Transverse colon (tissue), 3 donors: ENCODE measurements around the gene STN1.

Source experiments
- POLR2A ChIP-seq: fragments of 450-650 bp; IDR thresholded peaks from one replicate; pipeline ENCODE4 v1.6.1; 2016; ENCODE audit warnings: antibody characterized with exemption, mild to moderate bottlenecking, moderate library complexity
- TF ChIP-seq, protein P1 (sequence below), 5 experiments: fragments of 200-600 bp in 3 of 5; fragments of 450-650 bp in 2 of 5; sonication (generic) in 3 of 5; IDR thresholded peaks; 1 replicate in 2 of 5; 2 replicates in 3 of 5; pipeline ENCODE4 v1.5.1; 2016 to 2017; ENCODE audit warnings: antibody characterized with exemption in 5 of 5, inconsistent platforms in 3 of 5, mild to moderate bottlenecking in 2 of 5, moderate library complexity in 1 of 5

DNA sequence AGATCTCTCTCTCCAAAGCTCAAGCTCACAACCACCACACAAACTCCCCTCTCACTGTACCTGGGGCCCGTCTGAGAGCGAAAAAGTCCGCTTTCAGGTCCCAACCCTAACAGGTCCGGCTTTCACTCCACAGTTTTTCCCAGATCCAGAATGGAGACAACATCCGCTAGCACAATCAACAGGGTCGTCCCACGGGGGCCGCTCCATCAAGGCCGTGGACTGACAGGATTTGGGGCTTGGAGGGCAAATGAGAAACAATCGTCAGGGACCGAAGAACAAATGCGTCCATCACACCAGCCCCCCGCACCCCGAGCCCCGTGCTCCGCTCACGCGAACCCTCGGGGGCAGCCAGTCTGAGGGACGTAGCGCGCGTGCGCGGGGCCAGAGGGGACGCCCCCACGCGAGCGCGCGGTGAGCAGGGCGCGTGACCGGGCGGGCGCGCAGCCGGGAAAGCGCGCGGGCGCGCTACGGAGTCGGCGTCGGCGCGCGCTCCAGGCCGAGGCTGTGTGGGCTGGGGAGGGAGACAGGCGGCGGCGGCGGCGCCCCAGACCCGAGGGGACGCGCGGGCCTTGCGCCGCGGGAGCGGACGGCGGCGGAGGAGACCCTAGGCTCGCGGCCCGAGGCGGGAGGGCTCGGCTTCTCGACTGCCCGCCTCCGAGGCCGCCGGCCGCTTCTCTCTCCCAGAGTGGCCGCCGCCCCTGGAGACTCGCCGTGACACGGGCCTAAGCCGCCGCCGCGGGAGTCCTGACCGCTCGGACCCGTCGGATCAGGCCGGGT lies 48.9 kb upstream of the STN1 start, which contains the start of gene SLK:
- peak; percentile 72 for TF ChIP-seq POLR2A
- TF ChIP-seq, protein P1, sequence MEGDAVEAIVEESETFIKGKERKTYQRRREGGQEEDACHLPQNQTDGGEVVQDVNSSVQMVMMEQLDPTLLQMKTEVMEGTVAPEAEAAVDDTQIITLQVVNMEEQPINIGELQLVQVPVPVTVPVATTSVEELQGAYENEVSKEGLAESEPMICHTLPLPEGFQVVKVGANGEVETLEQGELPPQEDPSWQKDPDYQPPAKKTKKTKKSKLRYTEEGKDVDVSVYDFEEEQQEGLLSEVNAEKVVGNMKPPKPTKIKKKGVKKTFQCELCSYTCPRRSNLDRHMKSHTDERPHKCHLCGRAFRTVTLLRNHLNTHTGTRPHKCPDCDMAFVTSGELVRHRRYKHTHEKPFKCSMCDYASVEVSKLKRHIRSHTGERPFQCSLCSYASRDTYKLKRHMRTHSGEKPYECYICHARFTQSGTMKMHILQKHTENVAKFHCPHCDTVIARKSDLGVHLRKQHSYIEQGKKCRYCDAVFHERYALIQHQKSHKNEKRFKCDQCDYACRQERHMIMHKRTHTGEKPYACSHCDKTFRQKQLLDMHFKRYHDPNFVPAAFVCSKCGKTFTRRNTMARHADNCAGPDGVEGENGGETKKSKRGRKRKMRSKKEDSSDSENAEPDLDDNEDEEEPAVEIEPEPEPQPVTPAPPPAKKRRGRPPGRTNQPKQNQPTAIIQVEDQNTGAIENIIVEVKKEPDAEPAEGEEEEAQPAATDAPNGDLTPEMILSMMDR (IDR thresholded peaks at IDR 0.05), result no peak
